Endothelial cell of umbilical vein (primary cell): Measurements from ENCODE around the gene MYLK.

Source experiments
- EZH2 ChIP-seq: IDR thresholded peaks from 2 replicates; pipeline ENCODE4 v1.6.1; 2012; ENCODE audit warnings: borderline replicate concordance, low read depth, mild to moderate bottlenecking, moderate library complexity, low read length, inconsistent platforms; ENCODE audit not compliant: severe bottlenecking
- JUN ChIP-seq: IDR thresholded peaks from 2 replicates; pipeline ENCODE4 v1.6.1; 2011; ENCODE audit warnings: borderline replicate concordance, low read depth; ENCODE audit not compliant: insufficient read length, insufficient read depth
- TF ChIP-seq, protein P1 (sequence below), 2 donors: IDR thresholded peaks; 1 replicate in 1 of 2; 2 replicates in 1 of 2; pipeline ENCODE4 v1.5.1; 2011; ENCODE audit warnings: low read length in 2 of 2, mild to moderate bottlenecking in 2 of 2, moderate library complexity in 2 of 2, control low read depth in 1 of 2, inconsistent platforms in 1 of 2, low read depth in 1 of 2; ENCODE audit not compliant: insufficient read depth in 1 of 2; ENCODE audit errors: extremely low read depth in 1 of 2

GRCh38 chr3:123609063-123609462 is 275.1 kb downstream of the MYLK start:
- TF ChIP-seq, protein P1, sequence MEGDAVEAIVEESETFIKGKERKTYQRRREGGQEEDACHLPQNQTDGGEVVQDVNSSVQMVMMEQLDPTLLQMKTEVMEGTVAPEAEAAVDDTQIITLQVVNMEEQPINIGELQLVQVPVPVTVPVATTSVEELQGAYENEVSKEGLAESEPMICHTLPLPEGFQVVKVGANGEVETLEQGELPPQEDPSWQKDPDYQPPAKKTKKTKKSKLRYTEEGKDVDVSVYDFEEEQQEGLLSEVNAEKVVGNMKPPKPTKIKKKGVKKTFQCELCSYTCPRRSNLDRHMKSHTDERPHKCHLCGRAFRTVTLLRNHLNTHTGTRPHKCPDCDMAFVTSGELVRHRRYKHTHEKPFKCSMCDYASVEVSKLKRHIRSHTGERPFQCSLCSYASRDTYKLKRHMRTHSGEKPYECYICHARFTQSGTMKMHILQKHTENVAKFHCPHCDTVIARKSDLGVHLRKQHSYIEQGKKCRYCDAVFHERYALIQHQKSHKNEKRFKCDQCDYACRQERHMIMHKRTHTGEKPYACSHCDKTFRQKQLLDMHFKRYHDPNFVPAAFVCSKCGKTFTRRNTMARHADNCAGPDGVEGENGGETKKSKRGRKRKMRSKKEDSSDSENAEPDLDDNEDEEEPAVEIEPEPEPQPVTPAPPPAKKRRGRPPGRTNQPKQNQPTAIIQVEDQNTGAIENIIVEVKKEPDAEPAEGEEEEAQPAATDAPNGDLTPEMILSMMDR (IDR thresholded peaks at IDR 0.05; ENCODE audit: extremely low read depth in 1 of 2, insufficient read depth in 1 of 2, low read depth in 1 of 2, low read length in 2 of 2) = no peak
- TF ChIP-seq EZH2 = no peak
- no peak for TF ChIP-seq JUN
